ENCODE data around the gene NBL1. TPM values are rescaled to one million over a fixed set of nuclear protein-coding genes. Genes with fewer than 3 reads are reported as not detected.

The NBL1 gene
- total and polyA plus RNA-seq, 9 of the 15 experiments (the other 6 are each of a cell fraction or from before 2014, with no cell fraction given): 0.10 to 3.7 (median 1.8) TPM; not detected in 1

DNA sequence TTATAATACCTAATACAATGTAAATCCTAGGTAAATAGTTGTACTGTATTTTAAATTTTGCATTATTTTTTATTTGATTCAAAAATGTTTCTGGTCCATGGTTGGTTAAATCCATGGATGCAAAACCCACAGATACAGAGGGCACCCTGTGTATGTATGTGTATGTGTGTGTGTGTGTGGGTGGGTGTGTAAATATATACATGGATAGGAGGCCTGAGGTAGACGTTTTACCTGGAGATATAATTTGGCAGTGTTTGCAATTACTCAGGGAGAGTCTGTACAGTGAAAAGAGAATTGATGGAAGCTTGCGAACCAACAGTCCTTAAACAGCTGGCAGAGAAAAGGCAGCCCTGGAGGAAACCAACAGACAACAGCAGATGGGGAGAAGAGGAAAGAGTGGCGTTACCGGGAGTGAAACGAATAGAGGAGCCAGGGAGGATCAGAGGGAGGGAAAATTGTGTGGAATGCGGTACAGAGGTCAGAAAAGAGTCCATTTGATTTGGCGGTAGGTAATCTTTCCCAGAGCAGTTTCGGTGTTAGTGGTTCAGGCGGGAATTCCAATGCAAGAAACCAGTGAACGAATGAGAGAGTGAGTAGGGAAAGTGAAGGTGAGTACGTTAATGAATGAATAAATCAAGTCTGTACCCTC is 47.9 kb upstream of the NBL1 start (continued):
- no peak for TF ChIP-seq JUN (IDR thresholded peaks at IDR 0.05; ENCODE audit: borderline replicate concordance, low read depth, low read length)
- TF ChIP-seq JUN (CRISPR knock-in tag; IDR thresholded peaks at IDR 0.05; ENCODE audit: borderline replicate concordance): no peak
- peak; percentile 14 for TF ChIP-seq ASH1L (IDR thresholded peaks at IDR 0.05; ENCODE audit: borderline replicate concordance, low read depth, partially characterized antibody)
- TF ChIP-seq, protein P1, sequence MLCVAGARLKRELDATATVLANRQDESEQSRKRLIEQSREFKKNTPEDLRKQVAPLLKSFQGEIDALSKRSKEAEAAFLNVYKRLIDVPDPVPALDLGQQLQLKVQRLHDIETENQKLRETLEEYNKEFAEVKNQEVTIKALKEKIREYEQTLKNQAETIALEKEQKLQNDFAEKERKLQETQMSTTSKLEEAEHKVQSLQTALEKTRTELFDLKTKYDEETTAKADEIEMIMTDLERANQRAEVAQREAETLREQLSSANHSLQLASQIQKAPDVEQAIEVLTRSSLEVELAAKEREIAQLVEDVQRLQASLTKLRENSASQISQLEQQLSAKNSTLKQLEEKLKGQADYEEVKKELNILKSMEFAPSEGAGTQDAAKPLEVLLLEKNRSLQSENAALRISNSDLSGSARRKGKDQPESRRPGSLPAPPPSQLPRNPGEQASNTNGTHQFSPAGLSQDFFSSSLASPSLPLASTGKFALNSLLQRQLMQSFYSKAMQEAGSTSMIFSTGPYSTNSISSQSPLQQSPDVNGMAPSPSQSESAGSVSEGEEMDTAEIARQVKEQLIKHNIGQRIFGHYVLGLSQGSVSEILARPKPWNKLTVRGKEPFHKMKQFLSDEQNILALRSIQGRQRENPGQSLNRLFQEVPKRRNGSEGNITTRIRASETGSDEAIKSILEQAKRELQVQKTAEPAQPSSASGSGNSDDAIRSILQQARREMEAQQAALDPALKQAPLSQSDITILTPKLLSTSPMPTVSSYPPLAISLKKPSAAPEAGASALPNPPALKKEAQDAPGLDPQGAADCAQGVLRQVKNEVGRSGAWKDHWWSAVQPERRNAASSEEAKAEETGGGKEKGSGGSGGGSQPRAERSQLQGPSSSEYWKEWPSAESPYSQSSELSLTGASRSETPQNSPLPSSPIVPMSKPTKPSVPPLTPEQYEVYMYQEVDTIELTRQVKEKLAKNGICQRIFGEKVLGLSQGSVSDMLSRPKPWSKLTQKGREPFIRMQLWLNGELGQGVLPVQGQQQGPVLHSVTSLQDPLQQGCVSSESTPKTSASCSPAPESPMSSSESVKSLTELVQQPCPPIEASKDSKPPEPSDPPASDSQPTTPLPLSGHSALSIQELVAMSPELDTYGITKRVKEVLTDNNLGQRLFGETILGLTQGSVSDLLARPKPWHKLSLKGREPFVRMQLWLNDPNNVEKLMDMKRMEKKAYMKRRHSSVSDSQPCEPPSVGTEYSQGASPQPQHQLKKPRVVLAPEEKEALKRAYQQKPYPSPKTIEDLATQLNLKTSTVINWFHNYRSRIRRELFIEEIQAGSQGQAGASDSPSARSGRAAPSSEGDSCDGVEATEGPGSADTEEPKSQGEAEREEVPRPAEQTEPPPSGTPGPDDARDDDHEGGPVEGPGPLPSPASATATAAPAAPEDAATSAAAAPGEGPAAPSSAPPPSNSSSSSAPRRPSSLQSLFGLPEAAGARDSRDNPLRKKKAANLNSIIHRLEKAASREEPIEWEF (CRISPR knock-in tag; IDR thresholded peaks at IDR 0.05): no peak
- 0 out of 2 replicates have a peak, but pooled peaks have one; percentile 22 for TF ChIP-seq HDAC8 (tag; IDR thresholded peaks at IDR 0.05)
- TF ChIP-seq ZNF586 (CRISPR knock-in tag; conservative IDR thresholded peaks at IDR 0.05): no peak
- no peak for TF ChIP-seq DMBX1 (CRISPR knock-in tag; IDR thresholded peaks at IDR 0.05; ENCODE audit: borderline replicate concordance)
- TF ChIP-seq SIRT6 (IDR thresholded peaks at IDR 0.05; ENCODE audit: low read depth, low read length): no peak
- TF ChIP-seq ZNF274 (IDR thresholded peaks at IDR 0.05; ENCODE audit: borderline replicate concordance, low read depth, low read length): no peak
- TF ChIP-seq ZBTB8A (IDR thresholded peaks at IDR 0.05; ENCODE audit: partially characterized antibody): no peak
- TF ChIP-seq, protein P2, sequence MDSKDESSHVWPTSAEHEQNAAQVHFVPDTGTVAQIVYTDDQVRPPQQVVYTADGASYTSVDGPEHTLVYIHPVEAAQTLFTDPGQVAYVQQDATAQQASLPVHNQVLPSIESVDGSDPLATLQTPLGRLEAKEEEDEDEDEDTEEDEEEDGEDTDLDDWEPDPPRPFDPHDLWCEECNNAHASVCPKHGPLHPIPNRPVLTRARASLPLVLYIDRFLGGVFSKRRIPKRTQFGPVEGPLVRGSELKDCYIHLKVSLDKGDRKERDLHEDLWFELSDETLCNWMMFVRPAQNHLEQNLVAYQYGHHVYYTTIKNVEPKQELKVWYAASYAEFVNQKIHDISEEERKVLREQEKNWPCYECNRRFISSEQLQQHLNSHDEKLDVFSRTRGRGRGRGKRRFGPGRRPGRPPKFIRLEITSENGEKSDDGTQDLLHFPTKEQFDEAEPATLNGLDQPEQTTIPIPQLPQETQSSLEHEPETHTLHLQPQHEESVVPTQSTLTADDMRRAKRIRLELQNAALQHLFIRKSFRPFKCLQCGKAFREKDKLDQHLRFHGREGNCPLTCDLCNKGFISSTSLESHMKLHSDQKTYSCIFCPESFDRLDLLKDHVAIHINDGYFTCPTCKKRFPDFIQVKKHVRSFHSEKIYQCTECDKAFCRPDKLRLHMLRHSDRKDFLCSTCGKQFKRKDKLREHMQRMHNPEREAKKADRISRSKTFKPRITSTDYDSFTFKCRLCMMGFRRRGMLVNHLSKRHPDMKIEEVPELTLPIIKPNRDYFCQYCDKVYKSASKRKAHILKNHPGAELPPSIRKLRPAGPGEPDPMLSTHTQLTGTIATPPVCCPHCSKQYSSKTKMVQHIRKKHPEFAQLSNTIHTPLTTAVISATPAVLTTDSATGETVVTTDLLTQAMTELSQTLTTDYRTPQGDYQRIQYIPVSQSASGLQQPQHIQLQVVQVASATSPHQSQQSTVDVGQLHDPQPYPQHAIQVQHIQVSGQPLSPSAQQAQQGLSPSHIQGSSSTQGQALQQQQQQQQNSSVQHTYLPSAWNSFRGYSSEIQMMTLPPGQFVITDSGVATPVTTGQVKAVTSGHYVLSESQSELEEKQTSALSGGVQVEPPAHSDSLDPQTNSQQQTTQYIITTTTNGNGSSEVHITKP (IDR thresholded peaks at IDR 0.05; ENCODE audit: partially characterized antibody): peak; percentile 99
- TF ChIP-seq MYC (IDR thresholded peaks at IDR 0.05; ENCODE audit: low read depth, low read length): no peak
- TF ChIP-seq MYC (CRISPR knock-in tag; IDR thresholded peaks at IDR 0.05; ENCODE audit: borderline replicate concordance, low read depth): no peak
- no peak for TF ChIP-seq HNRNPH1 (optimal IDR thresholded peaks at IDR 0.05; ENCODE audit: low read depth, low read length)
- TF ChIP-seq MBD2 (IDR thresholded peaks at IDR 0.05; ENCODE audit: borderline replicate concordance, low read depth): no peak
- TF ChIP-seq FOXK2 (conservative IDR thresholded peaks at IDR 0.05 in 1 of 2, IDR thresholded peaks at IDR 0.05 in 1 of 2; ENCODE audit: low read depth in 2 of 2): peak in 1 of 2 experiments; percentile 98; a peak in 3 of 4 replicates
- TF ChIP-seq, protein P3, sequence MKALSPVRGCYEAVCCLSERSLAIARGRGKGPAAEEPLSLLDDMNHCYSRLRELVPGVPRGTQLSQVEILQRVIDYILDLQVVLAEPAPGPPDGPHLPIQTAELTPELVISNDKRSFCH (CRISPR knock-in tag; IDR thresholded peaks at IDR 0.05): no peak
- TF ChIP-seq, protein P3 (tag; IDR thresholded peaks at IDR 0.05): peak; percentile 69
- TF ChIP-seq NFATC3 (IDR thresholded peaks at IDR 0.05): no peak
